Nephron progenitor cell (in vitro differentiated cells): Measurements from ENCODE around the gene COL18A1.

Source experiments
- DNase-seq: peaks from one replicate; pipeline ENCODE4 v3.0.0; 2021
- H3K27ac Mint-ChIP-seq: 2 replicates; pipeline ENCODE4 v1.8.0; 2021; ENCODE audit warnings: mild to moderate bottlenecking, moderate library complexity, mixed read lengths
- H3K27me3 Mint-ChIP-seq: 2 replicates; pipeline ENCODE4 v1.8.0; 2021; ENCODE audit warnings: mild to moderate bottlenecking, low read depth, mixed read lengths; ENCODE audit not compliant: poor library complexity
- H3K36me3 Mint-ChIP-seq: 2 replicates; pipeline ENCODE4 v1.8.0; 2021; ENCODE audit warnings: low read depth, mixed read lengths
- H3K4me1 Mint-ChIP-seq: 2 replicates; pipeline ENCODE4 v1.8.0; 2021; ENCODE audit warnings: mixed read lengths
- H3K4me3 Mint-ChIP-seq: 2 replicates; pipeline ENCODE4 v1.8.0; 2021; ENCODE audit warnings: mild to moderate bottlenecking, moderate library complexity, mixed read lengths
- H3K9me3 Mint-ChIP-seq: 2 replicates; pipeline ENCODE4 v1.8.0; 2021; ENCODE audit warnings: mild to moderate bottlenecking, moderate library complexity, mixed read lengths
- CTCF ChIP-seq: fragments of 200-600 bp; sonication (generic); IDR thresholded peaks from 2 replicates; pipeline ENCODE4 v1.5.0; 2021; ENCODE audit warnings: antibody characterized with exemption

COL18A1 gene

GRCh38 chr21:45491623-45492022 is 86.7 kb downstream of the COL18A1 start:
- no peaks in the 10 kb centered on the region for H3K9me3 Mint-ChIP-seq
- H3K27ac Mint-ChIP-seq: peak overlapping the region; percentile 61
- H3K4me3 Mint-ChIP-seq: no peak overlapping the region
- DNase-seq: no peak
- peaks cover 15% of the 10 kb centered on the region for H3K4me1 Mint-ChIP-seq
- H3K27me3 Mint-ChIP-seq: no peaks in the 10 kb centered on the region
- TF ChIP-seq CTCF: no peak
- no peaks in the 10 kb centered on the region for H3K36me3 Mint-ChIP-seq

GRCh38 chr21:45492765-45493164 is 87.8 kb downstream of the COL18A1 start:
- no peak for TF ChIP-seq CTCF
- Mint-ChIP-seq H3K36me3 (no peaks in the 10 kb centered on the region), H3K4me1 (peaks cover 15% of the 10 kb centered on the region), H3K27ac (no peak overlapping the region), H3K9me3 (no peaks in the 10 kb centered on the region), H3K27me3 (no peaks in the 10 kb centered on the region), H3K4me3 (no peak overlapping the region)
- DNase-seq: no peak

DNA sequence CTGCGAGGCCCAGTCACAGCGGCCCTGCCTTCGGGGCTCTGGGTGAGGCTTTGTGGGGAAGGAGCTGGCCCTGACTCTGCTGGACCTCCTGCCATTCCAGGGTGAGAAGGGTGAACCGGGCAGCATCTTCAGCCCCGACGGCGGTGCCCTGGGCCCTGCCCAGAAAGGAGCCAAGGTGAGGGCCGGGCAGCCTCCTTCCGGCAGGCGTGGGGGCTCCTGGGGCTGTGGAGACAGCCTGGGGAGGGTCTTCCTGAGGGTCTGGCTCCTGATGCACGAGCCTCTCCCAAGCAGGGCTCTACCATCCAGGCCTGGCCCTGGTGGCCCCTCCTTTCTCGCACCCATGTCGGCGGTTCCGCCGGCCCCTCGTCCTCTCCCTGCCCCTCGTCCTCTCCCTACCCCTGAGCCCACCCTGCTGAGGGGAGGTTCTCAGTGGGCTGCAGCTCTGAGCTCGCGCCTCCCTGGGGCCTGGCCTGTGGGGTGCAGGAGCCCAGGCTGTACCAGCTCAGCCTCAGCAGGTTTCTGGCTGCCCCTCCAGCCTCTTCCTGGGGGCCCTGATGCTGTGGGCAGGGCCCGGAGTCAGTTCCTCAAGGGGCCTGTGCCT is 88.5 kb downstream of the COL18A1 start:
- TF ChIP-seq CTCF: no peak
- no peak overlapping the region for H3K27ac Mint-ChIP-seq
- peaks cover 7% of the 10 kb centered on the region for H3K4me1 Mint-ChIP-seq
- peaks cover 1% of the 10 kb centered on the region for H3K36me3 Mint-ChIP-seq
- no peaks in the 10 kb centered on the region for H3K27me3 Mint-ChIP-seq
- no peaks in the 10 kb centered on the region for H3K9me3 Mint-ChIP-seq
- no peak for DNase-seq
- no peak overlapping the region for H3K4me3 Mint-ChIP-seq

DNA sequence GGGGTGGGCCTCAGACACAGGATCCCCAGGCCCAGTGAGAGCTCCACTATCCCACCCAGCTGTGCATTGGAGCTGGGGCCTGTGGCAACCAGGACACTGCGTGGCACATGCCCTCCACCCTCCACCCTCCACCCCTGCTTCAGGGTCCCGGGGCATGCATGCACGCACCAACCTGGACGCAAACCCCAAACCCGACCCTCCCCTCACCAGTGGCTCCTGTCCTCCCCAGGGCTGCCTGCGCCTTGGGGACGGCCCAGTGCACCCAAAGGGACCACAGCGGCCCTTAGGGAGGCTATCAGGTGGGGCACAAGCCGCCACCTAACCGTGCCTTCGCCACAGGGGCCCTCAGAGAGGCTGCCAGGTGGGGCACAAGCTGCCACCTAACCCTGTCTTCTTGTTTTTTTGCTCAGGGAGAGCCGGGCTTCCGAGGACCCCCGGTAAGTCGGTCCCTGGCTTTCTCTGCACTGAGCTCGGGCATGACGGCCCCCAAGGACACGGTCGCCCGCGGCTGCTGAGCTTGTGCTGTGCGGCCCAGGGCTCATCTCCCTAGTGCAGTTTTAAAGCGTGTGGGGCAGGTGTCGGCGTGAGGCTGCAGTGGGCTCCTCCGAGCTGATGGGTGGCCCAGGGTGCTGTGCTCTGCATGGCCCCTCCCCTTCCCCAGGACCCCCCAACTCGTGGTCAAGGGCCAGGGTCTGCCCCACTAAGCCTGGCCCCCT is 89.3 kb downstream of the COL18A1 start:
- H3K36me3 Mint-ChIP-seq: peaks cover 8% of the 10 kb centered on the region
- H3K27me3 Mint-ChIP-seq: no peaks in the 10 kb centered on the region
- no peak overlapping the region for H3K27ac Mint-ChIP-seq
- no peak for TF ChIP-seq CTCF
- no peak for DNase-seq
- H3K4me1 Mint-ChIP-seq: no peaks in the 10 kb centered on the region
- no peaks in the 10 kb centered on the region for H3K9me3 Mint-ChIP-seq
- no peak overlapping the region for H3K4me3 Mint-ChIP-seq

- no peak for DNase-seq
- Mint-ChIP-seq H3K27ac (no peak overlapping the region), H3K4me1 (no peaks in the 10 kb centered on the region), H3K36me3 (peaks cover 14% of the 10 kb centered on the region), H3K9me3 (no peaks in the 10 kb centered on the region), H3K27me3 (no peaks in the 10 kb centered on the region), H3K4me3 (no peak overlapping the region)
- no peak for TF ChIP-seq CTCF
Observed at GRCh38 chr21:45494851-45495680, 90.1 kb downstream of the COL18A1 start.
